ENCODE results near the gene CALD1. TPM values are rescaled to one million over a fixed set of nuclear protein-coding genes. Genes with fewer than 3 reads are reported as not detected.

The CALD1 gene
- polyA plus RNA-seq, 4 donors, result 217 to 273 (median 247) TPM

DNA sequence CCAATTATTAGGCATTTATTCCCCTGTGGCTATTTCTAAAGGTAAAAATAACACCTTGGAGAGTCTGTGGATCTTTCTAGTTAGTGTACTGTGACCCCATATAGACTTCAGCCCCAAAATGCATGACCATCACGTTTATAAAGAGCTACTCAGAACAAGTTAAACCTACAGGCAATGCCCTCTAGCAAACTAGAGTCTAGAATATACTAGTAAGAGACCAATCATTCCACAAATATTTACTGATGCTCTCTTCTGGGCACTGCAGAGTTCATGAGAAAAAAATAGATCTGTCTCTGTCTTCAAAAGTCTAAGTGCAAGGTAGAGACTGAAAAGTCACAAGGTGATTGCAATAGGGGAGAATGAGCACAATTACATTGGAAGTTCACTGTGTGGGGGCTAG is 20.5 kb upstream of the CALD1 start:
- no peak for DNase-seq (ENCODE audit: low read depth in 4 of 4, low spot score in 2 of 4)

DNA sequence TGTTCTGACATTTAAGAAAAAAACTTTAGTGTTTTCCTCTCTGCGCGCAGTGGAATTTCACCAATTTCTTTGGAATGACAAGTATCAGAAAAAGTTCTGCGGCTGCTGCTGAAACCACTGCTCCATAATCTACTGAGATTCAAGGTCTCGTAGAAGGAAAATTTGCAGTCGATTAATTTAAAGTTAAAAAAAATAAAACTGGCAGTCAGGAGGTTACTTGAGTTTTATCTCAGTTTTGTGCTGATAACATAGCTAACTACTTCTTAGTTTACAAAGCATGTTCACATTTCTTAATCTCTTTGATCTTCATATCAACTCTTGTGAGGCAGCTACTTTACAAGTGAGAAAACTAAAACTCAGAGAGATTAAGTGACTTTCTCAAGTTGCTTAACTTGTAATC is 18.2 kb upstream of the CALD1 start:
- no peak for DNase-seq (ENCODE audit: low read depth in 4 of 4, low spot score in 2 of 4)

DNA sequence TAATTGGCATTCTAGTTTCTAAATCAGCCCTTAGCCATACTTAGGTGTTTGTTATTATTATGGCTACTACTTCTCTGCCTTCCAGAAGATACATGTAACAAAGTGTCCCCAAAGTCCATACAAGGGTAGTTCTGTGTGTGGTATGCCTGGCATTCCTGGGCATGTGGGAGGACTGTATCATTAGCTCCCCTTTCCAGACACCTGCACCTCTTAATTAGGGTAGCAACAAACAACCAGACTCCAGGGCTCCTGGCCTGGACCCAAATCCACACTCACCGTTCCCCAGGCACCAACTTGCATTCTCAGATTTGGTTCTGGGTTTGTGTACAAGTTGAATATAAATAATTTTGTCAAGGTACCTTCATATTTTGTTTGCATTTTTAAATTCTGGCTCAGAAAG is 15.5 kb upstream of the CALD1 start:
- DNase-seq (ENCODE audit: low read depth in 4 of 4, low spot score in 2 of 4), result no peak

DNA sequence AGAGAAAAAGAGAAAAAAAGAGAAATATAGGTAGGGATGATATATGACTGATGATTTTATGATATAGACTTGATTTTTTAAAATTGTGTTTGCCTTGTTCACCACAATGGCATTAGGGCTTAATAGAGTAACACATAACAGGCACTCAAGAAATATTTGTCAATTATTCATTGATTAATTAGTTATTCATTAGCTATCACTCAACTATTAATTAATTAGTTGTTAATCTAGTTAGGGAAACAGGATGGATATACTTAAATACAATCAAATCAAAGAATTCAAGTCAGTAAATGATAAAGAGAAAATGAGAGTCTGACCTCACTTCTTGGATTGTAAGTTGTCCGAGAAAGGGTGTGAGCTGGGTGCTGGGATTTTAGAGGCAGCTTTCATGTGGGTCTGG is 15.1 kb upstream of the CALD1 start:
- no peak for DNase-seq (ENCODE audit: low read depth in 4 of 4, low spot score in 2 of 4)

DNA sequence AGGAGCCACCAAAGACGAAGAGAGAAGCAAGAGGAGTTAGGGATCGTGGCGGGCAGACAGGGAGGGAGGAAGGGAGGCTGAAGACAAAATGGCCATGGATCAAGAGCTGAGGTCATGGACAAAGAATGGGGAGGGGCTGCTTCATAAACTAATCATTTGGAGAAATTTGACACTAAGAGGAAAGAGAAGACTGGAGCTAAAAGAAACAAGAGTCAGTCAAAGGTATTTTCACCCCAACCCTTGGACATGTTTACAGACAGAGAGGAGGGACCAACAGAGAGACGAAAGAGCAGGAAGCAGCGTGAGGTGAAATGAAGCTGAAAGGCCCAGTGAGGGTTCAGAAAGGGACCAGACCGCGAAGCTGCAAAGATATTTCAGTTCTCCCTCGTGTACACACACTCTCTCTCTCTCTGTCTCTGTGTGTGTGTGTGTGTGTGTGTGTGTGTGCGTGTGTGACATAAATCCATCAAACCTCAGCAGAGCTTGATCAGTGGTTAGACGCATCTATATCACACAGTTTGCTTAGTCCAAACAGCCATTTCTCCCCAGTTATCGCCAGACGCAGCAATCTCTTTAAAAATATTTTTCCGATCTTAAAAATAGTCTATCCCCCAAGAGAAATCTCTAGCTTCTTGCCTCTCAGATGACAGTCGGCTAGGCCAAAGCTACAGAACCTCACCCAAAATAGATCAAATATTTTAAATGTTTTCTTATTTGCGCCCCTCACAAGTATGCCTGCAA is 12.5 kb upstream of the CALD1 start:
- DNase-seq (ENCODE audit: low read depth in 4 of 4, low spot score in 2 of 4), result no peak

DNA sequence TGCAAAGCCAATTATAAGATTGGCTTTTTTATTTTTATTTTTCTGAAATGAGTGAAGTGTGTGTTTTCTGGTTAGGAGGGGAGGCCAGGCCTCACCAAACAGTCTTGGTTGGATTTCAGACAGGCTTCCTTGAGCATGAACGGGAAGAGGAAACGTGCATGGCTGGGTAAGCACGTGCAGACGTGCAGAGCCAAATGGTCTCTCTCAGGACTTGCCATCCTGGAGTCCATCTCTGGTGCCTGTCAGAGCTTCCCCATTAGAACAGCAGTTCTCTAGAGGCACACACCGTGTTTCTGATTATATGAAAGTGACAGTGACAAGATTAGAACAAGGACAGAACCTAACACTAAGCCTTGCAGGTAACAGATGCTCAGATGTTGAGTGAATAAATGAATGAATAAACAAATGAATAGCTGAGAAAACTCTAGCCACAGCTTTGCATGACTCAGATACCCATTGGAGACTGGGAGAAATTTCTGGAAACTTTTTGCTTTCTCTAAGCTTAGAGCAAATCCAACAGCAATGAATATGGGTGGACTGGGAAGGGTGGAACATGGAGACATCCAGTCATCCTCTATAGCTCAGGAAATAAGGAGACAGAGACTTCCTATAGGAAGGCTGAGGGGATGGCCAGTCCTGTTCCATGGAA is 11.8 kb upstream of the CALD1 start:
- DNase-seq (ENCODE audit: low read depth in 4 of 4, low spot score in 2 of 4), result no peak

DNA sequence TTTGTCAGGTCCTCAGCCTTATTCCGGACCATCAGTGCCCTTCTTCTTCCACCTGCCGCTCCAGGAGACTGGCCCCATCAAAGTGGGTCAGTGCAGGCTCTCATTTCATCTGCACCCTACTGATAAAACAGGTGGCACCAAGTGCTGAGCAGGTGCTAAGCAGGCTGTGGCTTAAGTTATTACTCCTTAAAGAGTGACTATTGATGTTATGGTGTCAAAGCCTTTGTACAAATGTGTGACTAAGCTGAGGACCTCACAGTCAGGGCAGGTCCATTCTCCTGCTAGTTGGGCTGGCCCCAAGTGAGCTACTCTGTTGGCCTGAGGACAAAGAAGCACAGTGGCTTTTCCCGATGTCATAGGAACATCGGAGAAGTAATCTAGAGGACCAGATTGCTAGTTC is 11.2 kb upstream of the CALD1 start:
- DNase-seq (ENCODE audit: low read depth in 4 of 4, low spot score in 2 of 4), result no peak

DNA sequence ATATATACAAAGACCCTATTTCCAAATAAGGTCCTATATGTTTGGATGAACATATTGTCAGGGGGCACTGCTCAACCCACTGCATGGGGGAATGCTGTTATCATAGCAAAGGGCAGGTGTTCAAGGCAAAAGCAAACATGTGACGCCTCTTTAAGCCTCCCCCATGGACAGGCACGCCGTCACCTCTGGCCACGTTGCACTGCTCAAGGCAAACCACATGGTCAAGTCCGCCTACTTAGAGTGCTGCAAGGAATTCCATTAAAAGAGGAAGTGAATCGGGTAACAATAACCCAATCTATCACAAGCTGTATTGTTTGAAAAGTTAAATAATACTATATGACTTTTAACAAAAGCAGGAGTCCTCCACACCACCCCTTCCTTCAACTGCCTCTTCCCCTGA is 8.8 kb upstream of the CALD1 start:
- no peak for DNase-seq (ENCODE audit: low read depth in 4 of 4, low spot score in 2 of 4)

DNA sequence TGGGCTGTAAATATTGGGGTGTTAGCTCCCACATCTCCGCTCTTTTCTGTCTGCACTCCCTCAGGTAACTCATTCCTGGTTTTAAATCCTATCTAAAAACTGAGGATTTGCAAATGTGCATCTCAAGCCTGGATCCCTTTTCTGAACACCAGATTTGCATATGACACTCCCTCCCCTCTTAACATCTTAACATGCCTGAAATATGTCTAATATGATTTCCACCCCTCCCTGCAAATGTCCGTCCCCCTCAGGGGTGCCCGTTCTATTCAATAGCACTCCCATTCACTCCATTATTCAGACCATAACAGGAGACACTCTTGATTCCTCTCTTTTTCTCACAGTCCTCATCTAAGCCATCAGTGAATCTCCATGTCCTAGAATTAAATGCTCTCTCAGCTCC is 8.3 kb upstream of the CALD1 start:
- no peak for DNase-seq (ENCODE audit: low read depth in 4 of 4, low spot score in 2 of 4)

DNA sequence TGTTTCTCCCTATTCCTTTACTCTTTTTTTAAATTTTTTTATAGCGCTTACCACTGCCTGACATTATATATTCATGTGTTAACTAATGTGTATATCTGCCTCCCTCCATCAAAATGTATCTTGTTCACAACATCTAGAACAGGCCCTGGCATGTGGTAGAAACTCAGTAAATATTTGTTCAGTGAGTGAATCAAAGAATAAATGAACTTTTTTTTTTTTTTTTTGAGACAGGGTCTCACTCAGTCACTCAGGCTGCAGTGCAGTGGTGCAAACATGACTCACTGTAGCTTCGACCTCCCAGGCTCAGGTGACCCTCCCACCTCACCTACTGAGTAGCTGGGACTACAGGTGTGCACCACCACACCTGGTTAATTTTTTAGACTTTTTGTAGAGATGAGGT is 7.5 kb upstream of the CALD1 start:
- no peak for DNase-seq (ENCODE audit: low read depth in 4 of 4, low spot score in 2 of 4)

DNA sequence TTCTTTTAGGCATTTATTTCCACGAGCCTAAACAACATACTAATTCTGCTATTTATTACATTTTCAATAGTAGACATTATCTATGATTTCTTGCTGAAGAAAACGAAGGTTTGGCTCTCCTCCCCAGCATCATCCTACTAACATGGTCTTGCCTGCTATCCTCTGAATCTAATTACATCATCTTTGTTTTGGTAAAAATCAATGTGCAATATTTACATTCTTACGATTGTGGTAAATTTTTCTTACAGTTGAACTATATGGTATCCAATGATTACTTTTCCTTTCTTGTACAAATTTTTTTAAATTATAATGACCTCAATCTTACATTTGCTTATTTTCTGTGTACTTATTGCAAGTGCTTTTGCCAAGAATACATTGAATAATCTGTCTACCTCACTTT is 7.0 kb upstream of the CALD1 start:
- no peak for DNase-seq (ENCODE audit: low read depth in 4 of 4, low spot score in 2 of 4)

DNA sequence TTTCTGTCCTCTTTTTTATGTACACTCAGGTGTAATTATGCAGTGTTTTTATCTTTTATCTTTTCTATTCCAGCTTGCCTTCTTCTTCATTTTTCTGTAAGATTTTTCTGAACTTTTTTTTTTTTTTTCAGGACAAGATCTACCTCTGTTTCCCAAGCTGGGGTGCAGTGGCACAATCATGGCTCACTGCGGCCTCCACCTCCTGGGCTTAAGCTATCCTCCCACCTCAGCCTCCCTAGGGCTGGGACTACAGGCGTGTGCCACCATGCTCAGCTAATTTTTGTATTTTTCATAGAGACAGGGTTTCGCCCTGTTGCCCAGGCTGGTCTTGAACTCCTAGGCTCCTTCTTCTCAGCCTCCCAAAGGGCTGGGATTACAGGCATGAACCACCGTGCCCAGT is 6.3 kb upstream of the CALD1 start:
- DNase-seq (ENCODE audit: low read depth in 4 of 4, low spot score in 2 of 4), result no peak

DNA sequence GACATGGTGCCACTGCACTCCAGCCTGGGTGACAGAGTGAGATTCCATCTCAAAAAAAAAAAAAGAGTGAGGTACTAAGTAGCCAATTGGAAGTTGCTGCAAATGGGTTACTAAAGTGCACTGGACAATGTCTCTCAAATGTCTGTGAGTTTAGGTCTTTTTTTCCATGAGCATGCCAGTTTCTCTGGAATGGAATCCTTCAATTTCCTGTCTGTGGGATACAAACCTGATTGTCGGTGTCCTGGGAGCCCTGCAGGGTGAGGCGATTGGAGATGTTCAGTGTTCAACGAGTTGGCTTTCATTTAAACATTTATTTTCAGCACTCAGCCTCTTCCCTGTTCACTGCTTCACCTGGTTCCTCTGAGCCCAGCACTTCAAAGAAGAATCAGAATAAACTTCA is 5.3 kb upstream of the CALD1 start:
- no peak for DNase-seq (ENCODE audit: low read depth in 4 of 4, low spot score in 2 of 4)

DNA sequence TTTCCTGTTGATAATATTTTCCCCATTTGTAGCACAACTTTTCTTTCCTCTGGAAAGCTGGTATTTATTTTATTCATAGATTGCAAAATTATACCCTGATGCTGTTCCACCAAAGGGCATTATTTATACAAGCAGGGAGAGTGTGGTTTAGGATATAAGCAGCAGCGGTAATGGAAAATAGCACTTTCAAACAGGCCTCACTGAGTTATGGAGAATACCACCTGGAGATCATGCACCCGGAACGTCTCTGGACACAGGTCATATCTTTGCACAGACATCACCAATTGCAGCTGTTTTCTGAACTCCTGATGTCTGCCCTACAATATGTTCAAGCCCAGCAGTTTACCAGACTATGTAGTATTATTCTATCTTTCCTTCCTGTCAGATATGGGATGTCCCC is 2.0 kb upstream of the CALD1 start:
- DNase-seq (ENCODE audit: low read depth in 4 of 4, low spot score in 2 of 4), result no peak

DNA sequence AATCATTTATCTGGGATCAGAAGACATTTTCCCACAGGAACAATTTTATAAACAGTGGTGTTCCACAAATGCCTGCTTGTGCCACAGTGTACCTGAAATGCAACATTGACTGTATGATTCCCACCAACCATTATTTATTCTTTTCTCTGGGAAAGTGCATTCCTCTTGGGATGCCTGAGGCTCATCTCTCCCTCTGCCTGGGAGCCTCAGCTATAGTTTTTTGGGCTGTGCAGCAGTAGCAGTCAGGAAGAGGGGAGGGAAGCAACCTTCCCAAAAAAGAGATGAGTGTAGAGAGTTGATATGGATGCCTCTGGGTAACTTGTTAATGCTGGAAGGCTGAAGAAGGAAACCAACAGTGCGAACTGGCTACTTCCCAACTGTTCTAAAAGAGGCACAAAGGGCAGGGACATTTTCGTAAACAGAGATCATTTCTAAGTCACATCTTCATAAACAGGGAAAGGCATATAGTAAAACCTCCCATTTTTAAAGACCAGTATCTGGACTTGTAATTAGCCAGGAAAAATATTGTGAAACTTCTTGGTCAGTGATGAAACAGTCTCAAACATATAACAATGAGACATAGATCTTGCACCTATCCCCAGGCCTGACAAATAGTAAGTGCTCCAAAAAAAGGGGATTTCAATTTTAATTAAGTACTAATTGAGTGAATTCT is 1.4 kb upstream of the CALD1 start:
- DNase-seq (ENCODE audit: low read depth in 4 of 4, low spot score in 2 of 4), result no peak

DNA sequence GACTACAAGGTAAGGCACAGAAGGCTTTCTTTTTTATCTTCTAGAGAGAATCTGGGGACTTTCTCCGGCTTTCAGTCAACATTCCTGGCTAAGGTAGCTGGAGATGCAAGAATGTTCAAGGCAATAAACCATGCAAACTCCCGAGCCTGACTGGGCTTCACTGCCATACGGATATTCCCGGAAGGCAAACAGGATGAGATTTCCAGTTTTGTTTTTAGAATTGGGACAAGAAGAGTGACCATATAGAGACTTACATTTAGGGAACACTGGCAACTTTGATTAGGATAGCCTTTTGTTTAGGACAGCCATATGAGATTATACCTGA is 269 bp downstream of the CALD1 start:
- DNase-seq (ENCODE audit: low read depth in 4 of 4, low spot score in 2 of 4), result no peak

DNA sequence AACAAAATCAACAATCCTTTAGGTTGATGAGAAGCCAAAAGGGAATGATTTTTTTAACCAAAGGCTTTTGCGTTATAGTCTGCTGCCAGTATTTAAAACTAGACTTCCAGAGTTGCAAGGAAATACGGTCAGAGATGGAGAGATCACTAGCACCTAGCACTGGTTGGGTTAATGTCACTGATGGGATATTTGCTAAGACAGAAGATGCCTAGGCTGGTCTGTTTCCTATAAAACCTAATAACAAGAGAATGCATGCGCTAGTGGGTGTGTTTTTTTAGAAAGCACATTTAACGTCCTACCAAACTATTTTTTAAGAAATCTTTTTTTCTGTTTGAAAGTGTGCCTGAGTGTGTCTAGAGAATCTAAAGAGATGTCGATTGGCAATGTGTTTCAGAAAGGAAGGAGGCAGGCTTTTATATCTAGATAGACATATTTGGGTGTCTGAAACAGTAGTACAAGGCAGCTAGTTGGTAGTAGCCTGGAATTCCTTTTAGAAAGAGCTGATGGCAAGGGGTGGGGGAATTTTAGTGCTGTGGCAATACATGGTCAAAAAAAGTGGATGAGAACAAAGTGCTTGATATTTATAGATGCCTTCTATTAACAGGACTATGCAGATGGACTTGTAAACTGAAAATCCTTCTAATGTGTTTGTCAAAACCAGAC is 863 bp downstream of the CALD1 start:
- no peak for DNase-seq (ENCODE audit: low read depth in 4 of 4, low spot score in 2 of 4)

DNA sequence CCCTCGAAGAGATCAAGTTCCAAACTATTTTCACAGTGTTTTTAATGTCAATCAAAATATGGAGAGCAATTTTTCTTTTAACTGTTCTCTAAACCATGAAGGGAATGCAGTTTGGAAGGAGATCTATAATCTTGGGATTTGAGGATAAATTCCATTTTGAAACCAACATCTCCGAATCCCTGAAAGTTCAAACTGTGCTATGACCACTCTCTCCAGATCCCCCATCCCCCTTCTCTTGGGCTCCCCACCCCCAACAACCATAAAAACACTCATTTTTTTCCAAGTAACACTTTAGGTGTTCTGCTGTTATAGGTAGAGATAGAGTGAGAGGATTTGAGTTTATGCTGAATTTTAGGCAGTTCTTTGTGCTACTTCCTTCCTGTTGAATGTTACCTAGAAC is 1.7 kb downstream of the CALD1 start:
- DNase-seq (ENCODE audit: low read depth in 4 of 4, low spot score in 2 of 4), result no peak

DNA sequence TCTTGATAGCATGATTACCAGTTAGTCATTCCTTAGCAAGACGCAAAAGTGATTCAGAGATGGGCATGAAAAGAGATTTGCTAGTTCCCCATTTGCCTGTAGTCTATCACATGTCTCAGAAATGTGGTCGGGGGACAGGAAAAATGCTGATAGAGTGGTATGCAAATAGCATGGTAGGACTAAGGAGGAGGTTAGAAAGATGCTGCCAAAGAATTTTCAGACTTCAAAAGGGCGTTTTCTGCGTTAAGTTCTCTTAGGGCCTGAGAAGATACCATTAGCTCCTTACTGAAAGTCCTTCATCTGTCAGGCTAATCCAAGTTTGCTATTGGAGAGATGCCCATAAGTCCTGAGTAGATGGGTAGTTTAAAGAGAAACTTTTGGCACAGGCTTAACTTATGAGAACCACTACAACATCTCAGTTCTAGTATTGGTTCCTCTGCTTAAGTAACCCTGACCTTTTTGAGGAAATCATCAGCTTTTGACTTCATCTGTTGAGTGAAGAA is 2.7 kb downstream of the CALD1 start:
- DNase-seq (ENCODE audit: low read depth in 4 of 4, low spot score in 2 of 4), result no peak

DNA sequence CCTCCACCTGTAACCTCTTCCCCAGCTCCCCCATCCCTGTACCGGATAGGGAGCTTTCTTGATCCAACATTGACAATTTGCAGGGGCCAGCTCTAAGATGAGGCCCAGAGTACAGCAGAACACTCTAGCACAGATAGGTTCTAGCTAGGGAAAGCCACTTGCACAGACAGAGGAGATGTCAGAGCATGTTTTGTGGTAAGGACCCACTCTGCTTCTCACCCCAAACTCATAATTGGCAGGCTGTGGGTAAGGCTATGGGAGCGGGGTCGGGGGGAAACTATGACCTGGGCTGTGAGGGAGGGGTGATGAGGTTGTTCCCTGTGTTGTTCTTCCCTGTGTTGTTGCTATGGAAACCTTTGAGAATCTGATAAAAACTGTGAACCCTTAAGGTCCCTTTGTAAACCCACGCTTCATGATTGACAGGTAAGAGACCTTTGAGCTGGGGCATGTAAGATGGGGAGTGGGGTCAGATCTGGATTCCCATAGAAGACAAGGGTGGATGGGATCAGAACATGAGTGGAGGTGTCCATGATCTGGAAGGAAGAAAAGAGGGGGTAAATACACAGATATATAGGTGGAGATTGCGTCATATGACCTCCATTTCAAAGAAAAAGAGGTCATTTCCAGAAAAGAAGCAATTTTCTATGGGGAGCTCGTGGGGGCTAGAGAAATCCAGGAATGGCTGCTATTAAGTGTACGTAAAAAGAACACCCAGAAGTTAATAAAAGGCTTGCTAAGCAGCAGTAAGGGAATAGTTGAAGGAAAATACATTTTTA is 4.0 kb downstream of the CALD1 start:
- DNase-seq (ENCODE audit: low read depth in 4 of 4, low spot score in 2 of 4), result no peak

Data from left renal cortex interstitium (tissue), 4 donors.